ENCODE results near the gene CTDSP1. TPM values are rescaled to one million over a fixed set of nuclear protein-coding genes. Genes with fewer than 3 reads are reported as not detected.

Gene CTDSP1
- total and polyA plus RNA-seq, 2 donors (not counting 1 experiment from before 2014, with no cell fraction given): 99.8 to 207 TPM

DNA sequence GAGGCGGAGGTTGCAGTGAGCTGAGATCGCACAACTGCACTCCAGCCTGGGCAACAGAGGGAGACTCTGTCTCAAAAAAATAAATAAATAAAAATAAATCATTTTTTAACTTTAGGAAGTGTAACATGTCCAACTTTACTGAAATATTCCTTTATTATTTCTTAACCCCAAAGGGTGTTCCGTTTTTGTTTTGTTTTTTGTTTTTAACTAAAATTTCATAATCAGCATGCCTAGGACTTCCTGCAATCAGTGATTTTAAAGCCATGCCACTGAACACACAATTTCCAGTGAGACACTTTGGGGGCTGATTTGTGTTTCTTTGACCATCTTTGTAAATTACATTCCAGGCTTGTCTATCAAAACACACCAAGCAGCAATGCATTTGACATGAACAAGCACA lies 35.9 kb upstream of the CTDSP1 start:
- no peak for TF ChIP-seq EZH2 (IDR thresholded peaks at IDR 0.05; ENCODE audit: borderline replicate concordance, insufficient read depth, low read depth, low read length, poor library complexity, severe bottlenecking)
- TF ChIP-seq, protein P1, sequence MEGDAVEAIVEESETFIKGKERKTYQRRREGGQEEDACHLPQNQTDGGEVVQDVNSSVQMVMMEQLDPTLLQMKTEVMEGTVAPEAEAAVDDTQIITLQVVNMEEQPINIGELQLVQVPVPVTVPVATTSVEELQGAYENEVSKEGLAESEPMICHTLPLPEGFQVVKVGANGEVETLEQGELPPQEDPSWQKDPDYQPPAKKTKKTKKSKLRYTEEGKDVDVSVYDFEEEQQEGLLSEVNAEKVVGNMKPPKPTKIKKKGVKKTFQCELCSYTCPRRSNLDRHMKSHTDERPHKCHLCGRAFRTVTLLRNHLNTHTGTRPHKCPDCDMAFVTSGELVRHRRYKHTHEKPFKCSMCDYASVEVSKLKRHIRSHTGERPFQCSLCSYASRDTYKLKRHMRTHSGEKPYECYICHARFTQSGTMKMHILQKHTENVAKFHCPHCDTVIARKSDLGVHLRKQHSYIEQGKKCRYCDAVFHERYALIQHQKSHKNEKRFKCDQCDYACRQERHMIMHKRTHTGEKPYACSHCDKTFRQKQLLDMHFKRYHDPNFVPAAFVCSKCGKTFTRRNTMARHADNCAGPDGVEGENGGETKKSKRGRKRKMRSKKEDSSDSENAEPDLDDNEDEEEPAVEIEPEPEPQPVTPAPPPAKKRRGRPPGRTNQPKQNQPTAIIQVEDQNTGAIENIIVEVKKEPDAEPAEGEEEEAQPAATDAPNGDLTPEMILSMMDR (IDR thresholded peaks at IDR 0.05): no peak
- Histone ChIP-seq H3K27ac (ENCODE audit: low read length in 2 of 2) (no peak overlapping the region), H3K4me3 (ENCODE audit: control extremely low read depth in 1 of 5, extremely low read depth in 1 of 5, insufficient read depth in 1 of 5, low read depth in 2 of 5, low read length in 4 of 5) (no peak overlapping the region), H3K9me3 (ENCODE audit: control extremely low read depth in 1 of 3, control insufficient read depth in 2 of 3, insufficient read depth in 1 of 3, low read length in 2 of 3) (peaks cover 0 to 10% (median 2%) of the 10 kb centered on the region in 3 donors), H2AFZ (ENCODE audit: insufficient read depth, low read depth, low read length, poor library complexity, severe bottlenecking) (no peak overlapping the region), H4K20me1 (ENCODE audit: control insufficient read depth, insufficient read depth, low read length, poor library complexity, severe bottlenecking) (no peaks in the 10 kb centered on the region), H3K9ac (ENCODE audit: low read length) (no peak overlapping the region), H3K27me3 (replicated peaks in 1 of 4; ENCODE audit: control extremely low read depth in 1 of 4, control insufficient read depth in 3 of 4, insufficient read depth in 4 of 4, low read length in 3 of 4) (no peaks in the 10 kb centered on the region), H3K4me1 (ENCODE audit: control insufficient read depth in 2 of 2, insufficient read depth in 2 of 2, low read length in 2 of 2) (peaks cover 3 to 15% of the 10 kb centered on the region in 2 donors), H3K36me3 (replicated peaks in 1 of 2; ENCODE audit: control extremely low read depth in 1 of 2, control insufficient read depth in 1 of 2, extremely low read depth in 1 of 2, insufficient read depth in 2 of 2, low read length in 1 of 2) (no peaks in the 10 kb centered on the region), H3K4me2 (replicated peaks; ENCODE audit: low read depth, low read length, poor library complexity, severe bottlenecking) (no peak overlapping the region), H3K79me2 (ENCODE audit: control insufficient read depth, insufficient read depth, low read length) (no peaks in the 10 kb centered on the region)
- Mint-ChIP-seq H3K4me1 (peaks cover 5% of the 10 kb centered on the region), H3K4me3 (no peak overlapping the region), H3K9me3 (ENCODE audit: insufficient read depth) (no peaks in the 10 kb centered on the region), H3K27me3 (no peaks in the 10 kb centered on the region), H3K27ac (no peak overlapping the region)
- intact Hi-C loops (cut with micrococcal nuclease): no loop called here
- CTCF ChIA-PET: interaction anchor here (0.9 to 4.1 kb wide), 3 partner anchors 7 to 73 kb away, joined by 3 to 23 read pairs (median 5); partner anchors contain the start of gene CATIP
- DNase-seq (no peak), ATAC-seq (ENCODE audit: low read depth) (no peak)
- WGBS (ENCODE audit: insufficient coverage): no CpG with 5 or more reads among the region's 3 CpGs
- POLR2A ChIA-PET: interaction anchor here (0.6 to 1.0 kb wide), 2 partner anchors 15 to 68 kb away, joined by 3 to 4 read pairs; no protein-coding TSS in a partner anchor

DNA sequence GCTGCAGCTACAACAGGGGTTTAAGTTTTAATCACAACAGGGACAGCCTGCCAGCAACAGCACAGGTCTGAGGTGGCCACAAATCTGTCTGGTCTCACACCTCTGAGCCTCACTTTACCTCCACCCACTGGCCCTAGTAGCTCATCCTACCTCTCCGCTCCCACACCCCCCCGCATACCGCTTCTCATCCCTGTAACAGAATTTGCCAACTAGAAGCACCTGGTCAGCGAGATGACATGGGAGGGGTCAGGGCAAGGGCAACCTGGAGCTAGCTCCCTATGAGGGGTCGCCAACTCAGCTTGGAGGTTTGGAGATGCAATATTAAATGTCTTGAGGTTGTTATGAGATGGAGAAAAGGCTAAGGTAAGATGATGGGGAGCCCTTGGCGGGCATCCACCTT lies 35.5 kb upstream of the CTDSP1 start:
- ATAC-seq (ENCODE audit: low read depth) (no peak), DNase-seq (no peak)
- H3K4me1 Mint-ChIP-seq: peaks cover 9% of the 10 kb centered on the region
- Histone ChIP-seq H3K4me3 (ENCODE audit: control extremely low read depth in 1 of 5, extremely low read depth in 1 of 5, insufficient read depth in 1 of 5, low read depth in 2 of 5, low read length in 4 of 5) (no peak overlapping the region), H3K27me3 (replicated peaks in 1 of 4; ENCODE audit: control extremely low read depth in 1 of 4, control insufficient read depth in 3 of 4, insufficient read depth in 4 of 4, low read length in 3 of 4) (no peaks in the 10 kb centered on the region), H2AFZ (ENCODE audit: insufficient read depth, low read depth, low read length, poor library complexity, severe bottlenecking) (no peak overlapping the region), H3K9ac (ENCODE audit: low read length) (no peak overlapping the region), H3K4me1 (ENCODE audit: control insufficient read depth in 2 of 2, insufficient read depth in 2 of 2, low read length in 2 of 2) (peaks cover 3 to 20% of the 10 kb centered on the region in 2 donors), H3K9me3 (ENCODE audit: control extremely low read depth in 1 of 3, control insufficient read depth in 2 of 3, insufficient read depth in 1 of 3, low read length in 2 of 3) (peaks cover 0 to 10% (median 2%) of the 10 kb centered on the region in 3 donors), H4K20me1 (ENCODE audit: control insufficient read depth, insufficient read depth, low read length, poor library complexity, severe bottlenecking) (no peaks in the 10 kb centered on the region), H3K4me2 (replicated peaks; ENCODE audit: low read depth, low read length, poor library complexity, severe bottlenecking) (no peak overlapping the region), H3K27ac (ENCODE audit: low read length in 2 of 2) (no peak overlapping the region), H3K36me3 (replicated peaks in 1 of 2; ENCODE audit: control extremely low read depth in 1 of 2, control insufficient read depth in 1 of 2, extremely low read depth in 1 of 2, insufficient read depth in 2 of 2, low read length in 1 of 2) (no peaks in the 10 kb centered on the region), H3K79me2 (ENCODE audit: control insufficient read depth, insufficient read depth, low read length) (no peaks in the 10 kb centered on the region)
- POLR2A ChIA-PET: interaction anchor here (1.0 kb wide), 1 partner anchor 15 kb away, joined by 3 read pairs; no protein-coding TSS in a partner anchor
- H3K27ac Mint-ChIP-seq: no peak overlapping the region
- 100% methylated on average over 2 of the region's 6 CpGs for WGBS (ENCODE audit: insufficient coverage)
- no peak overlapping the region for H3K4me3 Mint-ChIP-seq
- H3K9me3 Mint-ChIP-seq (ENCODE audit: insufficient read depth): no peaks in the 10 kb centered on the region
- no peak for TF ChIP-seq EZH2 (IDR thresholded peaks at IDR 0.05; ENCODE audit: borderline replicate concordance, insufficient read depth, low read depth, low read length, poor library complexity, severe bottlenecking)
- TF ChIP-seq, protein P1 (IDR thresholded peaks at IDR 0.05): no peak
- CTCF ChIA-PET: interaction anchor here (1.4 to 4.1 kb wide), 2 partner anchors 7 to 73 kb away, joined by 5 to 23 read pairs; partner anchors contain the start of gene CATIP
- intact Hi-C loops (cut with micrococcal nuclease): no loop called here
- H3K27me3 Mint-ChIP-seq: no peaks in the 10 kb centered on the region

All from B cell (primary cell).